Kidney (tissue), 2 donors: ENCODE measurements around the gene SYT3. TPM values are rescaled to one million over a fixed set of nuclear protein-coding genes. Genes with fewer than 3 reads are reported as not detected.

Experiments
- polyA plus RNA-seq: library from polyadenylated mRNA; stranded (reverse); fragments of 350-450 nt; fragmentation: Illumina TruSeq; extraction: RNeasy Lipid Tissue Mini Kit (QIAGEN cat#74804); gene quantifications from one replicate; pipeline ENCODE4 v1.2.3, GENCODE V29; 2014; ENCODE audit warnings: low read depth, low replicate concordance; ENCODE audit not compliant: insufficient read depth
- total RNA-seq: library from RNA; stranded (reverse); fragmentation: NEBNext Ultra II Directional; extraction: Animal tissue kit (Norgen Biotek cat#: 25700); gene quantifications from one replicate; pipeline ENCODE4 v1.2.1, GENCODE V29; 2021
- donor health status: DM: yes; HTN: yes; CAD: no.

The SYT3 gene
- total and polyA plus RNA-seq, 2 donors from 2014 or later = 0.54 to 0.63 TPM

Other genes starting within 250 kb of the SYT3 start
- 1.1 TPM for gene SPIB, start 220.9 kb downstream of the SYT3 start, total RNA-seq
- not detected for gene SPIB, start 220.9 kb downstream of the SYT3 start, polyA plus RNA-seq
- 0.98 TPM for gene MYBPC2, start 207.0 kb downstream of the SYT3 start, total RNA-seq
- gene MYBPC2, start 207.0 kb downstream of the SYT3 start, polyA plus RNA-seq = not detected
- 184 TPM for gene EMC10, start 163.4 kb downstream of the SYT3 start, total RNA-seq
- 199 TPM for gene EMC10, start 163.4 kb downstream of the SYT3 start, polyA plus RNA-seq
- gene GARIN5A, start 163.0 kb downstream of the SYT3 start, total RNA-seq = 2.0 TPM
- gene GARIN5A, start 163.0 kb downstream of the SYT3 start, polyA plus RNA-seq = 9.0 TPM
- gene JOSD2, start 128.7 kb downstream of the SYT3 start, total RNA-seq = 31.7 TPM
- 73.7 TPM for gene JOSD2, start 128.7 kb downstream of the SYT3 start, polyA plus RNA-seq
- gene ASPDH, start 126.0 kb downstream of the SYT3 start, total RNA-seq = not detected
- 115 TPM for gene ASPDH, start 126.0 kb downstream of the SYT3 start, polyA plus RNA-seq
- 1.2 TPM for gene LRRC4B, start 71.4 kb downstream of the SYT3 start, total RNA-seq
- 2.6 TPM for gene LRRC4B, start 71.4 kb downstream of the SYT3 start, polyA plus RNA-seq
- gene C19orf81, start 9.6 kb upstream of the SYT3 start, total RNA-seq = 3.0 TPM
- gene C19orf81, start 9.6 kb upstream of the SYT3 start, polyA plus RNA-seq = 1.6 TPM
- 0.35 TPM for gene SHANK1, start 79.9 kb upstream of the SYT3 start, total RNA-seq
- 0.24 TPM for gene SHANK1, start 79.9 kb upstream of the SYT3 start, polyA plus RNA-seq
- 9.6 TPM for gene CLEC11A, start 83.5 kb upstream of the SYT3 start, total RNA-seq
- 24.5 TPM for gene CLEC11A, start 83.5 kb upstream of the SYT3 start, polyA plus RNA-seq
- not detected for gene GPR32, start 130.6 kb upstream of the SYT3 start, total RNA-seq
- not detected for gene GPR32, start 130.6 kb upstream of the SYT3 start, polyA plus RNA-seq
- not detected for gene ACP4, start 150.5 kb upstream of the SYT3 start, total RNA-seq
- not detected for gene ACP4, start 150.5 kb upstream of the SYT3 start, polyA plus RNA-seq
- gene KLK1, start 183.9 kb upstream of the SYT3 start, total RNA-seq = 0.41 TPM
- 827 TPM for gene KLK1, start 183.9 kb upstream of the SYT3 start, polyA plus RNA-seq
- gene KLK15, start 193.7 kb upstream of the SYT3 start, total RNA-seq = not detected
- 2.7 TPM for gene KLK15, start 193.7 kb upstream of the SYT3 start, polyA plus RNA-seq
- not detected for gene KLK3, start 215.0 kb upstream of the SYT3 start, total RNA-seq
- 1.6 TPM for gene KLK3, start 215.0 kb upstream of the SYT3 start, polyA plus RNA-seq
- not detected for gene KLK2, start 233.6 kb upstream of the SYT3 start, total RNA-seq
- gene KLK2, start 233.6 kb upstream of the SYT3 start, polyA plus RNA-seq = not detected